ENCODE results near the gene MSANTD7. TPM values are rescaled to one million over a fixed set of nuclear protein-coding genes. Genes with fewer than 3 reads are reported as not detected.

Gene MSANTD7
- total and polyA plus RNA-seq, 10 of the 15 experiments (the other 5 are each of a cell fraction or from before 2014, with no cell fraction given), result 3.5 to 22.8 (median 18.5) TPM

DNA sequence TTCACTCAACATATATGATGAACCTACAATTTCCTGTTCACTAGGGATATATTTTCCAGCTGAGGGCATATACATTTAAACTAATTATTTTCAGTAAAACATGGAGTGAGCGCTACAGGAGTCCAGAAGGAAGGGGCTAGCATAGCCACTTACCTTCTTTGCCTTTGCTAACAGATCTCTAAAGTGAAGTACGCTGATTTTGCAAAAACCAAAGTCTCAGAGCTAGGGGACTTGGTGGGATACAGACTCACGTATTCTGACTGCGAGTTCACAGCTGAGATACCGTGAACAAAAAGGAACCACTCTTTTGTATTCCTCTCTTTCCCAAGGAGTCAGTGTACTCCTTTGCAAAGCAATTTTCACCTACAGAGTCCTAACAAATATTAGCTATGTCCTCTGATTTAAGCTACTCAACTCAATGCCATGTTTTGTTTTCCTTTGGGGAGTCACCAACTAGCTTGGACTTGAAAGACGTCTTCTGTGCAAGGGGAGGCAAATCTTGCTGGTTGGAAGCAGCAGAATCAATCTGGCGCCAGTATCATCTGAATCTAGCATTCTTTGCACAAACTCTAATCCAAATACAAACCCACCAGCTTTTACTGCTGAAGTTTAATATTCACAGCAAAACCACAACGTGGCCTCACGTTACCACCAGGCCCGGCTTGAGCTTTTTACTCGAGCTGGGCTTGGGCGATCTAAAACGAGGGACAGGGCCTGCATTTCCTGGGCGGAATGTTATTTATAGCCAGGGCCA, 926 bp upstream of the MSANTD7 start:
- H2AFZ ChIP-seq (ENCODE audit: control insufficient read depth, low read depth, low read length), result peak overlapping the region; percentile 95
- POLR2A ChIA-PET, result interaction anchor here (0.5 to 3.4 kb wide), 14 partner anchors 12 to 249 kb away, joined by 3 to 18 read pairs (median 4); partner anchors contain the start of gene SUV39H2
- peak overlapping the region; percentile 93 for H3K4me2 ChIP-seq (ENCODE audit: control insufficient read depth, insufficient read depth)
- TSS peak; percentile 78 for BruUV-seq (replicated peaks)
- SMC1A ChIA-PET (ENCODE audit: uncharacterized antibody, unreplicated experiment), result interaction anchor here (0.7 to 3.7 kb wide), 34 partner anchors 10 to 338 kb away, joined by 3 to 33 read pairs (median 4); partner anchors contain the start of genes DCLRE1C, MEIG1 and SUV39H2
- H3K27ac ChIP-seq (ENCODE audit: control insufficient read depth, insufficient read depth), result peak overlapping the region; percentile 79
- WGBS (ENCODE audit: insufficient coverage, insufficient replicate concordance, low lambda C conversion rate, missing lambda C conversion rate), result 35% methylated on average over 14 of the region's 14 CpGs
- H3K9me3 ChIP-seq (replicated peaks; ENCODE audit: control insufficient read depth, insufficient read depth, low read length), result no peaks in the 10 kb centered on the region
- H3K4me3 ChIP-seq, result peak overlapping the region; percentile 68
- RAD21 ChIA-PET (ENCODE audit: unreplicated experiment), result interaction anchor here (0.8 to 2.6 kb wide), 34 partner anchors 9 to 637 kb away, joined by 3 to 24 read pairs (median 4); partner anchors contain the start of genes DCLRE1C, MEIG1 and SUV39H2
- H4K20me1 ChIP-seq (ENCODE audit: control insufficient read depth, insufficient read depth), result no peaks in the 10 kb centered on the region
- intact Hi-C loops (cut with micrococcal nuclease; ENCODE audit: unreplicated experiment), result loop anchor here (5.0 kb wide), 4 partner anchors 40 to 340 kb away; partner anchors contain the start of genes DCLRE1C and SUV39H2
- ATAC-seq, result no peak
- H3K9ac ChIP-seq (ENCODE audit: control insufficient read depth, insufficient read depth, low read length), result peak overlapping the region; percentile 84
- peaks cover 29% of the 10 kb centered on the region for H3K79me2 ChIP-seq (ENCODE audit: control insufficient read depth, insufficient read depth, low read length)
- in situ Hi-C loops (cut with MboI), result no loop called here
- peaks cover 0 to 8% of the 10 kb centered on the region in 2 experiments; a peak in 2 of 4 replicates for H3K36me3 ChIP-seq (ENCODE audit: control insufficient read depth in 2 of 2, insufficient read depth in 2 of 2, low read length in 1 of 2)
- CTCF ChIA-PET, result interaction anchor here (0.5 to 3.9 kb wide), 21 partner anchors 10 to 355 kb away, joined by 3 to 44 read pairs (median 6); partner anchors contain the start of gene SUV39H2
- DNase-seq (ENCODE audit: low read depth, low spot score), result no peak
- TF ChIP-seq IKZF2 (IDR thresholded peaks at IDR 0.05), result 0 out of 4 replicates have a peak, but pooled peaks of 1 of the 2 experiments have one; percentile 13
- TF ChIP-seq, protein P1, sequence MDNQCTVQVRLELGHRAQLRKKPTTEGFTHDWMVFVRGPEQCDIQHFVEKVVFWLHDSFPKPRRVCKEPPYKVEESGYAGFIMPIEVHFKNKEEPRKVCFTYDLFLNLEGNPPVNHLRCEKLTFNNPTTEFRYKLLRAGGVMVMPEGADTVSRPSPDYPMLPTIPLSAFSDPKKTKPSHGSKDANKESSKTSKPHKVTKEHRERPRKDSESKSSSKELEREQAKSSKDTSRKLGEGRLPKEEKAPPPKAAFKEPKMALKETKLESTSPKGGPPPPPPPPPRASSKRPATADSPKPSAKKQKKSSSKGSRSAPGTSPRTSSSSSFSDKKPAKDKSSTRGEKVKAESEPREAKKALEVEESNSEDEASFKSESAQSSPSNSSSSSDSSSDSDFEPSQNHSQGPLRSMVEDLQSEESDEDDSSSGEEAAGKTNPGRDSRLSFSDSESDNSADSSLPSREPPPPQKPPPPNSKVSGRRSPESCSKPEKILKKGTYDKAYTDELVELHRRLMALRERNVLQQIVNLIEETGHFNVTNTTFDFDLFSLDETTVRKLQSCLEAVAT (IDR thresholded peaks at IDR 0.05), result 0 out of 2 replicates have a peak, but pooled peaks have one; percentile 10
- TF ChIP-seq CHD1 (IDR thresholded peaks at IDR 0.05; ENCODE audit: low read depth, low read length), result no peak
- no peak for TF ChIP-seq TCF7 (IDR thresholded peaks at IDR 0.05; ENCODE audit: borderline replicate concordance)
- 0 out of 2 replicates have a peak, but pooled peaks have one; percentile 58 for TF ChIP-seq GATAD2B (conservative IDR thresholded peaks at IDR 0.05; ENCODE audit: low read depth)
- TF ChIP-seq ZZZ3 (IDR thresholded peaks at IDR 0.05; ENCODE audit: control insufficient read depth, insufficient read length, low read depth), result no peak
- TF ChIP-seq CBFB (IDR thresholded peaks at IDR 0.05; ENCODE audit: low read depth), result peak; percentile 47; the same call in 1 of the 2 replicates
- peak; percentile 62 for TF ChIP-seq RUNX3 (IDR thresholded peaks at IDR 0.05; ENCODE audit: low read length)
- H3K4me1 ChIP-seq (ENCODE audit: control insufficient read depth, insufficient read depth, low read length), result peaks cover 7% of the 10 kb centered on the region; the same call in 1 of the 2 replicates
- FAIRE-seq, result no peak
- no peaks in the 10 kb centered on the region for H3K27me3 ChIP-seq (replicated peaks in 1 of 2; ENCODE audit: control insufficient read depth in 2 of 2, insufficient read depth in 2 of 2, low read length in 1 of 2)

Measured in GM12878 (cell line).